Nephron (organoid): ENCODE data around the gene RIPPLY1.

ENCODE experiments used
- H3K27ac Mint-ChIP-seq, 3 experiments: 2 replicates each; pipeline ENCODE4 v1.8.0; 2020; ENCODE audit warnings: mixed read lengths in 3 of 3, mild to moderate bottlenecking in 2 of 3, moderate library complexity in 1 of 3
- H3K27me3 Mint-ChIP-seq: 2 replicates; pipeline ENCODE4 v1.8.0; 2021; ENCODE audit warnings: low read depth, mild to moderate bottlenecking, moderate library complexity, mixed read lengths
- H3K36me3 Mint-ChIP-seq: 2 replicates; pipeline ENCODE4 v1.8.0; 2020; ENCODE audit warnings: low read depth, mixed read lengths
- H3K4me1 Mint-ChIP-seq: 2 replicates; pipeline ENCODE4 v1.8.0; 2020; ENCODE audit warnings: mixed read lengths
- H3K4me3 Mint-ChIP-seq, 3 experiments: 2 replicates each; pipeline ENCODE4 v1.8.0; 2020; ENCODE audit warnings: mild to moderate bottlenecking in 3 of 3, mixed read lengths in 3 of 3, moderate library complexity in 2 of 3
- H3K9me3 Mint-ChIP-seq: 2 replicates; pipeline ENCODE4 v1.8.0; 2020; ENCODE audit warnings: mixed read lengths
- CTCF ChIP-seq, 3 experiments: fragments of 200-600 bp; sonication (generic); IDR thresholded peaks; one replicate each; pipeline ENCODE4 v1.5.0; 2021; ENCODE audit warnings: antibody characterized with exemption in 3 of 3; ENCODE audit not compliant: unreplicated experiment in 3 of 3

The RIPPLY1 gene

GRCh38 chrX:106863697-106864096 lies 39.4 kb downstream of the RIPPLY1 start:
- Mint-ChIP-seq H3K27me3 (no peaks in the 10 kb centered on the region), H3K36me3 (no peaks in the 10 kb centered on the region), H3K27ac (no peak overlapping the region), H3K9me3 (peaks cover 20% of the 10 kb centered on the region), H3K4me3 (no peak overlapping the region), H3K4me1 (no peaks in the 10 kb centered on the region)
- TF ChIP-seq CTCF (IDR thresholded peaks at IDR 0.05; ENCODE audit: unreplicated experiment in 3 of 3): no peak

GRCh38 chrX:106862972-106863688 lies 40.0 kb downstream of the RIPPLY1 start:
- TF ChIP-seq CTCF (IDR thresholded peaks at IDR 0.05; ENCODE audit: unreplicated experiment in 3 of 3): no peak
- Mint-ChIP-seq H3K9me3 (peaks cover 24% of the 10 kb centered on the region), H3K27me3 (no peaks in the 10 kb centered on the region), H3K27ac (no peak overlapping the region), H3K4me3 (no peak overlapping the region), H3K36me3 (no peaks in the 10 kb centered on the region), H3K4me1 (no peaks in the 10 kb centered on the region)
